Parathyroid adenoma (tissue), 2 donors: ENCODE results near the gene FAM222B.

Experiments used
- H2AFZ ChIP-seq: fragments of 300-600 bp; sonication (generic); one replicate; pipeline ENCODE4 v1.7.0; 2017; ENCODE audit warnings: antibody characterized with exemption, mild to moderate bottlenecking
- H3K27ac ChIP-seq: fragments of 300-600 bp; sonication (generic); one replicate; pipeline ENCODE4 v1.7.0; 2017
- H3K27me3 ChIP-seq: fragments of 300-600 bp; sonication (generic); one replicate; pipeline ENCODE4 v1.7.0; 2017; ENCODE audit warnings: low read length; ENCODE audit not compliant: control insufficient read depth, insufficient read depth
- H3K36me3 ChIP-seq: fragments of 300-600 bp; sonication (generic); one replicate; pipeline ENCODE4 v1.7.0; 2017; ENCODE audit warnings: low read length; ENCODE audit not compliant: control insufficient read depth, insufficient read depth
- H3K4me1 ChIP-seq: fragments of 300-600 bp; sonication (generic); one replicate; pipeline ENCODE4 v1.7.0; 2017; ENCODE audit warnings: control low read depth
- H3K4me2 ChIP-seq: fragments of 300-600 bp; sonication (generic); one replicate; pipeline ENCODE4 v1.7.0; 2017; ENCODE audit warnings: low read length
- H3K4me3 ChIP-seq: fragments of 300-600 bp; sonication (generic); one replicate; pipeline ENCODE4 v1.7.0; 2017; ENCODE audit warnings: low read depth, low read length
- H3K79me2 ChIP-seq: fragments of 300-600 bp; sonication (generic); one replicate; pipeline ENCODE4 v1.7.0; 2017; ENCODE audit warnings: control low read depth
- H3K9ac ChIP-seq: fragments of 300-600 bp; sonication (generic); one replicate; pipeline ENCODE4 v1.7.0; 2017; ENCODE audit warnings: mild to moderate bottlenecking
- H3K9me3 ChIP-seq: fragments of 300-600 bp; sonication (generic); one replicate; pipeline ENCODE4 v1.7.0; 2017; ENCODE audit warnings: low read length; ENCODE audit not compliant: control insufficient read depth
- CTCF ChIP-seq: fragments of 300-600 bp; sonication (generic); IDR thresholded peaks from one replicate; pipeline ENCODE4 v1.7.0; 2017; ENCODE audit warnings: antibody characterized with exemption, mild to moderate bottlenecking
- donor health status: primary hyperparathyroidism.

The FAM222B gene

DNA sequence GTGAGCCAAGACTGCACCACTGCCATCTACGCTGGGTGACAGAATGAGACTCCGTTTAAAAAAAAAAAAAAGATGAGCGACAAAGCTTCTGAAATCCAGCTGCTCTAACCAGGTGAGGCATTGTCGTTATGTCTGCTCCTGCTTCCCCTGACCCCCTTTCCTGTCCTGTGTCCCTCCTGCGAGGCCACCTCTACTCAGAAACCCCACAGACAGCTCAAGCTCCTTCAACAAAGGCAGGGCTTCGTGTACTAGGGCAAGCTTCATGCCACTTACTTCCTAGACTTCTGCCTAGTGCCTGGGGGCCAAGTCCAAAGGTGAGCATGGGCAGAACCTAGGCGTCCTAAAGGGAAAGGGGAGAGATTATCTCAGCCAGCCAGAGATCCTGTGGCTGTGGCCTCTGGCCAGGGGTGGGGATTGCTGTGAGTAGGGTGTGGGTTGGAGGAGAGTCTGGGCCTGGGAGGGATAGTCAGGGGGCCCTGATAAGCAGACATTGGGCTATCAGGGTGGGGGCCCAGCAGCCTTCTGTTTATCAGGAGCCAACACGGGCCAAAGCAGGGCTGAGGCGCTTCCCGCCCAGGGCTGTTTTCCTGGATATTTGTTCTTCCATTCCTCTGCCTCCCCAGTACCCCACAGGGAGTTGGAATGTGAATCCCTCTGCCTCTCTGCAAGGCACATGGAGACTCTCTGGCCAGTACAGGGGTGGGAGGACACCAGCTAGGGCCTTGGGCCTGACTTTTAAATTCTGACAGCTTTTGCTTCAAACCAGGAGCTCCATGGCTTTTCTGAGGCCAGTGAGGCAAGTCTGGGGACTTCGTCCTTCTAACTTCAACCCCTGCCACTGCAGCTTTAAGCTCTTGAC is 22.6 kb upstream of the FAM222B start:
- no peak overlapping the region for H3K27ac ChIP-seq
- no peaks in the 10 kb centered on the region for H3K9me3 ChIP-seq
- H3K36me3 ChIP-seq = no peaks in the 10 kb centered on the region
- H3K9ac ChIP-seq = no peak overlapping the region
- H3K27me3 ChIP-seq = no peaks in the 10 kb centered on the region
- no peak for TF ChIP-seq CTCF
- no peak overlapping the region for H3K4me2 ChIP-seq
- no peak overlapping the region for H2AFZ ChIP-seq
- no peaks in the 10 kb centered on the region for H3K79me2 ChIP-seq
- H3K4me1 ChIP-seq = no peaks in the 10 kb centered on the region
- H3K4me3 ChIP-seq = no peak overlapping the region

GRCh38 chr17:28863953-28864352 is 21.4 kb upstream of the FAM222B start:
- Histone ChIP-seq H3K36me3 (no peaks in the 10 kb centered on the region), H3K9ac (no peak overlapping the region), H3K4me3 (no peak overlapping the region), H3K79me2 (no peaks in the 10 kb centered on the region), H3K4me2 (no peak overlapping the region), H3K27ac (no peak overlapping the region), H2AFZ (no peak overlapping the region), H3K27me3 (no peaks in the 10 kb centered on the region), H3K4me1 (no peaks in the 10 kb centered on the region), H3K9me3 (no peaks in the 10 kb centered on the region)
- TF ChIP-seq CTCF = no peak

DNA sequence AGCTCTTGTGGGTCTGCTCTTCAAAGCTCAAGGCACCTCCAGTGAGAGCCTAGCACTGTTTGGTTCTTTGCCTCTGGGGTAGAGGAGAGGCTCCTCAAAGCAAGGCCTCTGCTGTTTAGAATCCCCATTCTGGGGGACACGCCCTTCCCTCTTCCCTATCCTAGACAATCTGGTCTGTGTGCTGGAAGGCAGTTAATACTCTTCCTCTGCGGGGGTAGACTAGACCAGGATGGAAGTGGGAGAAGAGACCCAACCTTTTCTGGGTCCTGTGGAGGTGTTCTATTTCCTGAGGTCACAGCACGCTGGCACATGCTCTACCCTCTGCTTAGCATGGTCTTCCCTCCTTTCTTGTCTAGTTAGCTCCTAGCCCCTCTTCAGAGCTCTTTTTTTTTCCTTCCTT is 20.0 kb upstream of the FAM222B start:
- no peaks in the 10 kb centered on the region for H3K4me1 ChIP-seq
- no peaks in the 10 kb centered on the region for H3K79me2 ChIP-seq
- H3K9me3 ChIP-seq = no peaks in the 10 kb centered on the region
- no peak for TF ChIP-seq CTCF
- no peak overlapping the region for H3K9ac ChIP-seq
- no peaks in the 10 kb centered on the region for H3K36me3 ChIP-seq
- no peak overlapping the region for H3K4me2 ChIP-seq
- H3K27ac ChIP-seq = no peak overlapping the region
- H2AFZ ChIP-seq = no peak overlapping the region
- no peak overlapping the region for H3K4me3 ChIP-seq
- no peaks in the 10 kb centered on the region for H3K27me3 ChIP-seq

GRCh38 chr17:28861393-28862203 is 19.0 kb upstream of the FAM222B start:
- Histone ChIP-seq H3K36me3 (no peaks in the 10 kb centered on the region), H3K4me1 (no peaks in the 10 kb centered on the region), H3K9ac (no peak overlapping the region)

More at GRCh38 chr17:28861393-28862203, 19.0 kb upstream of the FAM222B start:
- H3K4me3 ChIP-seq = no peak overlapping the region
- no peak overlapping the region for H2AFZ ChIP-seq
- no peaks in the 10 kb centered on the region for H3K9me3 ChIP-seq
- no peak overlapping the region for H3K27ac ChIP-seq
- H3K79me2 ChIP-seq = no peaks in the 10 kb centered on the region
- no peak overlapping the region for H3K4me2 ChIP-seq
- no peaks in the 10 kb centered on the region for H3K27me3 ChIP-seq
- TF ChIP-seq CTCF = no peak
